ENCODE measurements around the gene THRB.
A peak's percentile ranks its signal among the peaks of the same experiment; 100 is the strongest.

DNA sequence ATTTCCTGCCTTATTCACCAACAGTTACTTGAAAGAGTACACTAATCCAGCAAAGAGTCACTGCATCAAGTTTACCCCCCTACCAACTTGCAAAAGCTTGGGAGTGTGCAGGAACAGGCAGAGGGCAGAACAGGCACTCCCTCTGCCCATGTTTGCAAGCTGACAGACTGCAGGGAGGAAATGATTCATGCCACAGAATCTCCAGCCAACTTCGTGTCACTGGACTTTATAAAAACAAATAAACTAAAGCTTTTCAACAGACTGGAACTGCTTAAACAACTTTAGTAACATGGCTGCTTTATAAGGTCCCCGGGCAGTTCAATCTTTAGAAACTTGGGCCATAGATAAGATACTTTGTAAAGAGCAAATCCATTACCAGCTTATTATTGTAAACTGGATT, 129.5 kb downstream of the THRB start:
- TF ChIP-seq, protein P1, sequence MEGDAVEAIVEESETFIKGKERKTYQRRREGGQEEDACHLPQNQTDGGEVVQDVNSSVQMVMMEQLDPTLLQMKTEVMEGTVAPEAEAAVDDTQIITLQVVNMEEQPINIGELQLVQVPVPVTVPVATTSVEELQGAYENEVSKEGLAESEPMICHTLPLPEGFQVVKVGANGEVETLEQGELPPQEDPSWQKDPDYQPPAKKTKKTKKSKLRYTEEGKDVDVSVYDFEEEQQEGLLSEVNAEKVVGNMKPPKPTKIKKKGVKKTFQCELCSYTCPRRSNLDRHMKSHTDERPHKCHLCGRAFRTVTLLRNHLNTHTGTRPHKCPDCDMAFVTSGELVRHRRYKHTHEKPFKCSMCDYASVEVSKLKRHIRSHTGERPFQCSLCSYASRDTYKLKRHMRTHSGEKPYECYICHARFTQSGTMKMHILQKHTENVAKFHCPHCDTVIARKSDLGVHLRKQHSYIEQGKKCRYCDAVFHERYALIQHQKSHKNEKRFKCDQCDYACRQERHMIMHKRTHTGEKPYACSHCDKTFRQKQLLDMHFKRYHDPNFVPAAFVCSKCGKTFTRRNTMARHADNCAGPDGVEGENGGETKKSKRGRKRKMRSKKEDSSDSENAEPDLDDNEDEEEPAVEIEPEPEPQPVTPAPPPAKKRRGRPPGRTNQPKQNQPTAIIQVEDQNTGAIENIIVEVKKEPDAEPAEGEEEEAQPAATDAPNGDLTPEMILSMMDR (IDR thresholded peaks at IDR 0.05) = peak in 3 of 6 experiments; percentile 19 to 50 (median 30)
- TF ChIP-seq POLR2A (IDR thresholded peaks at IDR 0.05) = no peak

Data from esophagus squamous epithelium (tissue), 4 donors.